ENCODE measurements around the gene DAPK1.

- no peak for TF ChIP-seq CTCF (IDR thresholded peaks at IDR 0.05)
- no peak for TF ChIP-seq POLR2A (IDR thresholded peaks at IDR 0.05)
Observed at GRCh38 chr9:87491523-87491922, 6.1 kb upstream of the DAPK1 start.

All from adrenal gland (tissue), 5 donors.